ENCODE results near the gene CTAGE6. TPM values are rescaled to one million over a fixed set of nuclear protein-coding genes. Genes with fewer than 3 reads are reported as not detected.
"Not testable (repeated sequence)": the region's sequence is repeated elsewhere in the genome, so short reads cannot be mapped to it uniquely, and the experiment has no call there.

CTAGE6 gene
- total and polyA plus RNA-seq, 2 donors = 3.4 TPM; not detected in 1

DNA sequence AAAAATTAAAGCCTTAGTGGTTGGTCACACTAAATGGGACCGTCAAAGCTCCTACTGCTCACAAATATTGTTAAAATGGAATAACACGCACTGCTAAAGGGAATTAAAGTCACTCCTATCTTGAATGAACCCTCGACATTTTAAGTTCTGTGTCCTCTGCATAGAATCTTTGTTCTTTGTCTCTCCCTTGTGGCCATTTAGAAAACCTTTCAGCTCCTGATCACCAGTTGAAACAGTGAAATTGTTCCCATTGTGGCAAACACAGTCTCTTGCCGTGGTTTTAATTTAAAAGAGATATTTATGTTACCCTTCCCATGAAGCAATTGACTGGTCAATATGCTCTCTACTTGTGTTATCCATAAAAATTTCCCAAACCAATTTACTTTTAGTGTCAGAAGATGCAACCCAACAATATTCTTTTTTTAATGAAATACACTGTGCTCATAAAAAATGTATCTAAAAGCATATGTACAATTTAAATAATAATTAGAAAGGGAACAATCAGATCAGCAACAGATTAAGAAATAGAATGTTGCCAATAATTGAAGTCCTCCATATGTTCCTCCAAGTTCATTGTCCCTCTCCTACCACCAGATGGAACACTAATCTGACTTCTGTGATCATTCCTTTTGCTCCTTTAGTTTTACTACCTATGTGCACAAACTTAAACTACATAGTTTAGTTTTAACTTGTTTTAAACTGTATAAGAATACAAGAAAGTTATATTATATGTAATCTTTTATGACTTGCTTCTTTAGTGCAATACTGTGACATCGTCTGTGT, 20.3 kb downstream of the CTAGE6 start:
- not testable (repeated sequence) for H3K36me3 ChIP-seq (ENCODE audit: insufficient read depth); H3K4me1 ChIP-seq (ENCODE audit: insufficient read depth); H3K4me3 ChIP-seq (ENCODE audit: low read depth, low read length); H3K27ac ChIP-seq (ENCODE audit: low read depth)
- WGBS = 20% methylated on average over 5 of the region's 5 CpGs
- peak; percentile 20 for DNase-seq (ENCODE audit: extremely low spot score)

DNA sequence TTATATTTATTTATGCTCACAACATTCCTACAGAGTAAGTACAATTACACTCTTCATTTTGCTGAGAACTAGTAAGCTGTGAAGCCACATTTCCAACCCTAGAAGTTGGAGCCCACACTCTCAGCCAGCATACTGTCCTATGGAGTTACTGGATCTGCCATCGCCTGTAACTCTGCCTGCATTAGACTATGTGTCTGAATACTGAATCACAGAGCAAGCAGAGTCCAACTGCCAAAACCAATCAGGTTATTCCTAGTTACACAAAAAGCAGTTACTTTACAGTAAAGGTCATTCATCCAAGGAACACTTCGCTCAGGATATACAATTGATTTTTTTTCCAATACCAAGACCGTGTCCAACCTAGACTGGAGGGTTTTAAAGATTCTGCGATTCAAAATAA, 21.5 kb downstream of the CTAGE6 start:
- 91% methylated on average over 4 of the region's 4 CpGs for WGBS
- H3K4me3 ChIP-seq (ENCODE audit: low read depth, low read length) = no peak overlapping the region
- H3K27ac ChIP-seq (ENCODE audit: low read depth) = no peak overlapping the region
- no peak for DNase-seq (ENCODE audit: extremely low spot score)
- H3K36me3 ChIP-seq (ENCODE audit: insufficient read depth) = no peaks in the 10 kb centered on the region
- H3K4me1 ChIP-seq (ENCODE audit: insufficient read depth) = no peaks in the 10 kb centered on the region

DNA sequence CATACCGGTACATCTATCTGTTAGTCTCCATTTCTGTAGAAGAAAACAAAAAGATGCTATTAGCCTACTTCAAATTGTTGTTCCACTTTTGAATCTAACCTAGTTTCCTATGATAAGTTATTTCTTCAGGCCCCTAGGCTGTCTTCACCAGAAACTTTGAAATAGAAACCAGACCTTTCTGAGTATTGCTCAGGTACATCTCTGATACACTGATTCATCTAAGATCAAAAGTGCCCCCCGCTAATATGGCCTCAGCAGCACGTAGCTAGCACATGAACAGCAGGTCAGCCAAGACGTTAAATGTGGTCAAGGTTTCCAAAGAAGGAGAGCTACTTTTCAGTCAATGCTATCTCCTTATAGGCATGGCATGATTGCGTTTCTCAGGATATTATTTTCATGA, 23.6 kb downstream of the CTAGE6 start:
- WGBS = 89% methylated on average over 5 of the region's 5 CpGs
- Histone ChIP-seq H3K36me3 (ENCODE audit: insufficient read depth) (no peaks in the 10 kb centered on the region), H3K4me3 (ENCODE audit: low read depth, low read length) (no peak overlapping the region), H3K27ac (ENCODE audit: low read depth) (no peak overlapping the region), H3K4me1 (ENCODE audit: insufficient read depth) (no peaks in the 10 kb centered on the region)
- DNase-seq (ENCODE audit: extremely low spot score) = no peak

DNA sequence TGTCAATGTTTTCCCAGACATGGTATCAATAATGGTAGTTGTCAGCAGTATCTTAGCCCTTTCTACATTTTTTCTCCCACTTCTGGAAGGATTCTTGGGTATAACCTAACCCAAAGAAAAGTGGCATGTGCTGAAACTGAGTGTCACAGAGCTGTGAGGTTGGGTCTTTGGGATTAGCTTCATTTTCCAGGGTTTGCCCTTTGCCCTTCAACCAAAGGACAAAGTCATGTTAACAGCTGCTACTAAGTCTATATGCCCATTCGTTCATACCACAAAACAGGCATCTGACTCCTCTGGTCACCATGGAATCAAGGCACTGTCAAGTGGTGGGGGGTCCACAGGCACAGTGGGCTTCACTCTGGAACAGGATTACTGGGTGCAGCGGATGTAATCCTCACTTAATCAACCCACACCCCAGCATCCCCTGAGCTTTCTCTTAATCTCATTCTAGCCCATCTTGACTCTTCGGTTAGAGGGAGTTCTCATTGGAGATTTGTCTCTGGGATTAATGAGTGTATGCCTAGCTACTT, 29.1 kb downstream of the CTAGE6 start:
- no peak overlapping the region for H3K4me3 ChIP-seq (ENCODE audit: low read depth, low read length)
- 90% methylated on average over 3 of the region's 3 CpGs for WGBS

DNA sequence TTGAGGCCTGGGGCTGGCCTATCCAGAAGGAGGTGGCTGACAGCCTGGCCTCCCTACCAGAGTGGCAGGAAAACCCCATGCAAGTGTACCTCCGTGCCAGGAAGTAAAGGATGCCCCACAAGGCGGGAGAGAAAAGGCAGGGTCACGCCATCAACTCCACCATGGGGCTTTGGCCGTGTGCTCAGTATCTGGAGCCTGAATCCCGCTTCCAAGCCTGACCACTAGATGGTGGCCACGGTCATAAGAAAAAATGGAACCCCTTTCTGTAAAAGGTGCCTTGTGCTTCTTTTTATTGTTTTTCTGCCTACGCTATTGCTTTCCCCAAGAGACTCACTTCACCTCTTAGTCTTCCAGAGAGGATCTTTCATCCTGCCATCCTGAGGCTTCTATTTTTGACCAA, 29.9 kb downstream of the CTAGE6 start:
- not testable (repeated sequence) for DNase-seq (ENCODE audit: extremely low spot score)
- WGBS = no CpG with 5 or more reads among the region's 7 CpGs

More for the DNA sequence above, 29.1 kb downstream of the CTAGE6 start:
- H3K27ac ChIP-seq (ENCODE audit: low read depth) = no peak overlapping the region
- no peaks in the 10 kb centered on the region for H3K36me3 ChIP-seq (ENCODE audit: insufficient read depth)
- DNase-seq (ENCODE audit: extremely low spot score) = no peak
- no peaks in the 10 kb centered on the region for H3K4me1 ChIP-seq (ENCODE audit: insufficient read depth)

DNA sequence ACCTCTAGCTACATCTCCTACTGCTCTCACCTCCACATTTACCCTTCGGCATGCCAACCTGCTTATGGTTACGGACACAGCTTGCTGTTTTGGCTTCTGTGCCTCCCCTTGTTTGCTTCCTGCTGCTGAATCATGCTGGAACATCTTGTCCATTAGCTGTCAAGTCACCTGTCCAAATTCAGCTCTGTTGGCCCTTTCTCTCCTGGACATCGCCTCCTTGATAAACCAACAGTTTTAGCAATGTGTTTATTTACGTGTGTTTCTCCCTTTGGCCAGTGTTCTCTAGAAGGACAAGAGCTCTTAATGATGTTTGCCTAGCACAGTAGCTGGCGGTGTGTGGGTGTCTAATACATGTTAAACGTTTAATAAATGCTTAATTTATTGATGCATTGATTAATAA, 31.4 kb downstream of the CTAGE6 start:
- H3K36me3 ChIP-seq (ENCODE audit: insufficient read depth); H3K4me1 ChIP-seq (ENCODE audit: insufficient read depth); DNase-seq (ENCODE audit: extremely low spot score); H3K27ac ChIP-seq (ENCODE audit: low read depth); H3K4me3 ChIP-seq (ENCODE audit: low read depth, low read length): not testable (repeated sequence)
- WGBS = no CpG with 5 or more reads among the region's 6 CpGs

More for the DNA sequence above, 29.9 kb downstream of the CTAGE6 start:
- not testable (repeated sequence) for H3K4me1 ChIP-seq (ENCODE audit: insufficient read depth); H3K36me3 ChIP-seq (ENCODE audit: insufficient read depth); H3K4me3 ChIP-seq (ENCODE audit: low read depth, low read length); H3K27ac ChIP-seq (ENCODE audit: low read depth)

DNA sequence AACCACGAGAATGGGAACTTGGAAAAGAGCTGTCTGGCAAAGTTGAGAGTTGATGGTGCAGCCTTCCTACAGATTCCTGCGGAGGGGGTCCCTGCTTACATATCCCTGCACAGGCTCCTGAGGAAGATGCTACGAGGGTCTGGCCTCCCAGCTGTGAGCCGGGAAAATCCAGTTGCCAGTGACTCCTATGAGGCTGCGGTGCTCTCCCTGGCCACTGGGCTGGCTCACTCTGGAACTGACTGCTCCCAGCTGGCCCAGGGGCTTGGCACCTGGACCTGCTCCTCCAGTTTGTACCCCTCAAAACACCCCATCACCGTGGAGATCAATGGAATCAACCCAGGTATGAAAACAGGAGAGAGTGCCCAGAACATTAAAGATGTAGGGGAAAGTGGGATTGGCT, 37.2 kb downstream of the CTAGE6 start:
- not testable (repeated sequence) for DNase-seq (ENCODE audit: extremely low spot score); H3K4me3 ChIP-seq (ENCODE audit: low read depth, low read length); H3K27ac ChIP-seq (ENCODE audit: low read depth); H3K36me3 ChIP-seq (ENCODE audit: insufficient read depth); H3K4me1 ChIP-seq (ENCODE audit: insufficient read depth)
- no CpG with 5 or more reads among the region's 6 CpGs for WGBS

DNA sequence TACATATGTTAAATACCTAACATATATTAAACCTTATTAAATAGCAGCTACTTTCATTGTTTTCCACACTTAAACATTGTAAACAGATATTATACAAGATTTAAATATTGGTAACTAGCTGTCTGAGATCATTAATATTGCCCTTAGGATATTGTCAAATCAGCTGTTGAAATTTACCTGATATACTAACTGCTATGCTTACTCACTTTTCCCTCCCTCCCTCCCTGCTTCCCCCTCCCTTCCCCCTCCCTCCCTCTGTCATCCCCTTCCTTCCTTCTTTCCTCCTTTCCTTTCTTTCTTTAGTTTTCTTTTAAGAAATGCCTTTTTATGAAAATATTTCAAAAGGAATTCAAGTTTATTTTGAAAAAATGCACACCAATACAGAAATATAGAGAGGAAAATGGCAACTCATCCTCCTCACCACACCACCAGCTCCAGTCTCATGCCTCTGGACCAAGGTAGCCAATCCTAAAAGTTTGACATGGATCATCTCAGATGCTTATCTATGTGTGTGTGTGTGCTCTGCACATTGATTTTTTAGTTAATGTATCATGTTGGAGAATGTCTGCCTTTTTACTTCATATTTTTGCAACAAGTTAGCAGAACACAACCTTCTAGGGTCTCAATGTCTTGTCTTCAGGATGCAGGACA, 41.8 kb downstream of the CTAGE6 start:
- not testable (repeated sequence) for H3K27ac ChIP-seq (ENCODE audit: low read depth); H3K4me1 ChIP-seq (ENCODE audit: insufficient read depth); DNase-seq (ENCODE audit: extremely low spot score); H3K36me3 ChIP-seq (ENCODE audit: insufficient read depth); H3K4me3 ChIP-seq (ENCODE audit: low read depth, low read length)

DNA sequence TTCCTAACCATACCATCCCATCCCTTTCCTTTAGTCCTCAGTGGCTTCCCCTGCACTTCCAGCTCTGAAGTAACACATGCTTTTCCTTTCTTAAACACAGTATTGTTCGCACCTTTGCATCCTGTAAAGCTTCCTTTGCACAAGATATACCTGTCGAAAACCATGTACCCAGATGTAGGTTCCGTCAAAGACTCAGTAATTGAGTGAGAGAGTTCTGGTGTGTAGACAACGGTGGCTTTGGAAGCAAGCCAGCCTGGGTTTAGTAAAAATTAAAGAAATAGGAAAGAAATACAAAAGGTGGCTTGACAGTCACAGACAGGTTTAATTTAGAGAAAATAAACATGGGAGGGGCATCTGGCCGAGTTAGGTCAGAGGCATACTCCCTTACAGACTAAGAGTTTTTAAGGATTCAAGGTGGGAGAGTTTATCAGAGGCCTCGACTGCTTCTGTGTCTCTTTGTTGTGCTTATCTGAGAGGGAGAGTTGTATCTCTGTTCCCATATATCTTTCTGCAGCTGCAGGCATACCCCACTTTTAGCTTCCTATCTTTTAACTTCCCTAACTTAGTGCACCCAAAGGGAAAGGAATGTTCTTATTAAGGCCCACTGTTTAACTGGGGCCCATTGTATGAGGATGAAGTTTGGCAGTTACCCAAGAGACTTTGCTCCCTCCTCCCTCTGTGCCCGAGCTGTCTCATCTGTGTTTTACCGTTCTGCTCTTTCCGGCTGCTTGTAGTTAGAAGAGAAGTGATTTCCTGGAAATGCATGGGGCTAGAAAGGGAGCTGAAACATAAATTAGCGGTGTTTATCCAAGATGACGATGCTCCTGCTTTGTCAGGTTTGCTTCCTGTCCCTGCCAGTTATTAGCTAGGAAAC, 42.7 kb downstream of the CTAGE6 start:
- H3K4me1 ChIP-seq (ENCODE audit: insufficient read depth); H3K27ac ChIP-seq (ENCODE audit: low read depth); H3K36me3 ChIP-seq (ENCODE audit: insufficient read depth); H3K4me3 ChIP-seq (ENCODE audit: low read depth, low read length); DNase-seq (ENCODE audit: extremely low spot score): not testable (repeated sequence)
- no CpG with 5 or more reads among the region's 11 CpGs for WGBS

DNA sequence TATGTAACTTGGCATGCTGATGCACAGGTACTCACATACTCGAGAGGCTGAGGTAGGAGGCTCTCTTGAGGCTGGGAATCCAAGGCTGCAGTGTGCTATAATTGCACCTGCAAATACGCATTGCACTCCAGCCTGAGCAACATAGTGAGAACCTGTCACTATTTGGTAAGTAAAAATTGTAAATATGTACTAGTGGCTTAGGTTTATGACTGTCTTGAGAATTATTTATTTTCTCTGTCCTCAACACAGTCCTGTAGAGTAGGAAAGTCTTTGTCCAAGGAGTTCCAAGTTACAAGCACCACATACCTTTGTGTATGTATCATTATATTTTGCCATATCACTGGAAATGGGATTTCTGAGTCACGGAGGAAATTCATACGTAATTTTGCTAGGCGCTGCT, 45.1 kb downstream of the CTAGE6 start:
- H3K4me1 ChIP-seq (ENCODE audit: insufficient read depth); H3K4me3 ChIP-seq (ENCODE audit: low read depth, low read length); H3K27ac ChIP-seq (ENCODE audit: low read depth); H3K36me3 ChIP-seq (ENCODE audit: insufficient read depth); DNase-seq (ENCODE audit: extremely low spot score): not testable (repeated sequence)
- 81% methylated on average over 2 of the region's 5 CpGs for WGBS

DNA sequence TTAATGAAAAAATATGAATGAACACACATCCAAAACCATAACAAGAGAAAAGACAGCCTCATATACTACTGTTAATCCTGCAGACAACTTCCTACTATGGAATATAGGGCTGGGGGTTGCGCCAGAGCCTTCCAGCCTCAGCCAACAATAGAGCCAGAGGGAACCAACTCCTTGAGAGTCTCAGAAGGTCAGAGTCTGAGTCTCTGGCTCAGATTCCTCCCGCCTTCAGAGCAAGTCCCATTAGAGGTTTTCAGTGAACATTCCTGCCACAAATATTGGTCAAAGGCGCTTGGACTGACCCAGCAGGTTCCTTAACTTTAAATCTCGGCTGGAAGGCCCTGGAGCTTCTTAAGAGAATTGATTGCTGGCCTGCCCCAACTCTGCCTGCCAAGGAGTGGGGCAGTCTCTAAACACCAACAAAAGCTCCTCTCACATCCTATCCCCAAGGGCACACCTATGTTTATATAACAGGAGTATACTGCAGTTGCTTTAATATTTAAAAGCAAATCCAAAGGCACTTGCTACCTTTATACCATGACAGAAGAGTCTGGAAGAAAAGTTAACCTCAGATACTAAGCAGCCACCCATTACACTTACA, 45.7 kb downstream of the CTAGE6 start:
- not testable (repeated sequence) for H3K36me3 ChIP-seq (ENCODE audit: insufficient read depth); H3K4me1 ChIP-seq (ENCODE audit: insufficient read depth); H3K4me3 ChIP-seq (ENCODE audit: low read depth, low read length); H3K27ac ChIP-seq (ENCODE audit: low read depth); DNase-seq (ENCODE audit: extremely low spot score)
- no CpG with 5 or more reads among the region's 4 CpGs for WGBS

DNA sequence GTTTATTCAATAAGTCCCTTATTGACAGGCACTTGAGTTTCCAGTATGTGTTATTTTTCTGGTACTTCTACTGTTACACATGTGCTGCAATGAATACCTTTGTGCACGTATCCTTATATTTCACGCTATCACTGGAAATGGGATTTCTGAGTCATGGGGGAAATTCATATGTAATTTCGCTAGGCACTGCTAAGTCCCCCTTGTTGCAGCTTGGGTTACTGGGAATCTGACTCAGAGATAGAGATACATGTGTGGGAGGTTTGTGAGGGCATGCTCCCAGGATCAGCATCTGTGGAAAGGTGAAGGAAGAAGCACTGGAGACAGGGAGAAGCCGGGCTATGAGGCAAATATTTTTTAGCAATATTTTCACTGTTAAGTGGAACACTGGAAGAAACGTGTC, 47.6 kb downstream of the CTAGE6 start:
- not testable (repeated sequence) for H3K4me1 ChIP-seq (ENCODE audit: insufficient read depth); DNase-seq (ENCODE audit: extremely low spot score); H3K36me3 ChIP-seq (ENCODE audit: insufficient read depth); H3K4me3 ChIP-seq (ENCODE audit: low read depth, low read length); H3K27ac ChIP-seq (ENCODE audit: low read depth)
- WGBS = 90% methylated on average over 3 of the region's 5 CpGs
